HepG2 (cell line): ENCODE measurements around the gene MIDN. TPM values are rescaled to one million over a fixed set of nuclear protein-coding genes. Genes with fewer than 3 reads are reported as not detected.
A peak's percentile ranks its signal among the peaks of the same experiment; 100 is the strongest.
"Not testable (repeated sequence)": the region's sequence is repeated elsewhere in the genome, so short reads cannot be mapped to it uniquely, and the experiment has no call there.

ENCODE experiments used
- AKAP8 ChIP-seq: sonication (generic); formaldehyde crosslinking; IDR thresholded peaks from 2 replicates; pipeline ENCODE4 v1.5.1; 2020; ENCODE audit warnings: mild to moderate bottlenecking, missing genetic modification reagents
- ESRRA ChIP-seq: sonication (generic); formaldehyde crosslinking; IDR thresholded peaks from 2 replicates; pipeline ENCODE4 v1.5.1; 2020; ENCODE audit warnings: mild to moderate bottlenecking, low read depth, missing genetic modification reagents
- LCORL ChIP-seq, 2 experiments: fragments of 450-650 bp in 1 of 2; sonication (generic) in 1 of 2; formaldehyde crosslinking in 1 of 2; IDR thresholded peaks; 2 replicates each; pipeline versions ENCODE4 v1.5.0 to v1.6.1; 2017 to 2020; ENCODE audit warnings: antibody characterized with exemption in 1 of 2, missing genetic modification reagents in 1 of 2
- NFAT5 ChIP-seq: sonication (generic); formaldehyde crosslinking; IDR thresholded peaks from 2 replicates; pipeline ENCODE4 v1.4.0; 2020; ENCODE audit warnings: missing genetic modification reagents
- NFKBIZ ChIP-seq: IDR thresholded peaks from 2 replicates; pipeline ENCODE4 v1.6.1; 2018; ENCODE audit warnings: missing genetic modification reagents, missing compliant biosample characterization
- NONO ChIP-seq, 2 experiments: fragments of 450-650 bp in 1 of 2; sonication (generic) in 1 of 2; formaldehyde crosslinking in 1 of 2; IDR thresholded peaks in 1 of 2; conservative IDR thresholded peaks in 1 of 2; 2 replicates each; pipeline versions ENCODE4 v1.6.1 to v1.8.0; 2017 to 2022; ENCODE audit warnings: mild to moderate bottlenecking in 1 of 2, missing genetic modification reagents in 1 of 2, moderate library complexity in 1 of 2
- PATZ1 ChIP-seq: sonication (generic); formaldehyde crosslinking; IDR thresholded peaks from 2 replicates; pipeline ENCODE4 v1.4.0; 2020; ENCODE audit warnings: missing genetic modification reagents
- RARA ChIP-seq: IDR thresholded peaks from 2 replicates; pipeline ENCODE4 v1.6.1; 2016; ENCODE audit warnings: missing genetic modification reagents, missing compliant biosample characterization
- RXRA ChIP-seq: sonication (generic); formaldehyde crosslinking; IDR thresholded peaks from 2 replicates; pipeline ENCODE4 v1.5.1; 2020; ENCODE audit warnings: missing genetic modification reagents
- SP5 ChIP-seq: IDR thresholded peaks from 2 replicates; pipeline ENCODE4 v1.6.1; 2016; ENCODE audit warnings: low read depth, borderline replicate concordance
- THAP11 ChIP-seq: IDR thresholded peaks from 2 replicates; pipeline ENCODE4 v1.6.1; 2016; ENCODE audit warnings: missing biosample characterization, missing genetic modification reagents
- ZFP37 ChIP-seq: sonication (generic); formaldehyde crosslinking; IDR thresholded peaks from 2 replicates; pipeline ENCODE4 v1.4.0; 2020; ENCODE audit warnings: missing genetic modification reagents, borderline replicate concordance
- ZFP91 ChIP-seq: sonication (generic); formaldehyde crosslinking; IDR thresholded peaks from 2 replicates; pipeline ENCODE4 v1.9.0; 2022; ENCODE audit warnings: missing genetic modification reagents, mild to moderate bottlenecking, borderline replicate concordance
- ZFY ChIP-seq: sonication (generic); formaldehyde crosslinking; IDR thresholded peaks from 2 replicates; pipeline ENCODE4 v1.4.0; 2020; ENCODE audit warnings: missing genetic modification reagents
- polyA plus RNA-seq, 8 experiments: library from polyadenylated mRNA; depleted of rRNA in 3 of 8; stranded (reverse) in 7 of 8; unstranded in 1 of 8; fragments of >200 nt; fragmentation: Illumina TruSeq in 4 of 8; extraction: Trizol in 4 of 8; gene quantifications; 2 replicates each; pipeline versions ENCODE4 v1.2.1 to v1.2.3, GENCODE V29; 2011 to 2016; ENCODE audit warnings: low read depth in 4 of 8, missing spikeins in 1 of 8, mixed read lengths in 1 of 8; ENCODE audit not compliant: insufficient read depth in 1 of 8
- total RNA-seq, 5 experiments: library from RNA; depleted of rRNA; stranded (reverse); fragments of >200 nt; fragmentation: Illumina TruSeq; extraction: Trizol; gene quantifications; 2 replicates each; pipeline ENCODE4 v1.2.3, GENCODE V29; 2016; ENCODE audit warnings: low read depth in 1 of 5
- TF ChIP-seq, protein P1 (sequence below): sonication (generic); formaldehyde crosslinking; IDR thresholded peaks from 2 replicates; pipeline ENCODE4 v1.4.0; 2020; ENCODE audit warnings: missing genetic modification reagents

The MIDN gene
- total and polyA plus RNA-seq, 2 of the 13 experiments (the other 11 are each of a cell fraction or from before 2014, with no cell fraction given) = 8.4 to 18.0 TPM

- TF ChIP-seq NONO, LCORL (IDR thresholded peaks at IDR 0.05): not testable (repeated sequence)
- TF ChIP-seq NONO (CRISPR knock-in tag; conservative IDR thresholded peaks at IDR 0.05) (peak; percentile 51; the same call in 1 of the 2 replicates), THAP11 (CRISPR knock-in tag) (peak; percentile 23; the same call in 1 of the 2 replicates), NFKBIZ (CRISPR knock-in tag) (0 out of 2 replicates have a peak, but pooled peaks have one; percentile 11), ZFP91 (CRISPR knock-in tag) (peak; percentile 70; the same call in 1 of the 2 replicates), ZFY (CRISPR knock-in tag) (0 out of 2 replicates have a peak, but pooled peaks have one; percentile 1), SP5 (CRISPR knock-in tag) (peak; percentile 67; the same call in 1 of the 2 replicates), RXRA (CRISPR knock-in tag) (peak; percentile 45), ZFP37 (CRISPR knock-in tag) (0 out of 2 replicates have a peak, but pooled peaks have one; percentile 25), ESRRA (CRISPR knock-in tag) (peak; percentile 67), NFAT5 (0 out of 2 replicates have a peak, but pooled peaks have one; percentile 53), LCORL (CRISPR knock-in tag; IDR thresholded peaks at IDR 0.05) (peak; percentile 89), AKAP8 (CRISPR knock-in tag) (peak; percentile 92; the same call in 1 of the 2 replicates), RARA (CRISPR knock-in tag) (peak; percentile 73), PATZ1 (peak; percentile 95)
- TF ChIP-seq, protein P1, sequence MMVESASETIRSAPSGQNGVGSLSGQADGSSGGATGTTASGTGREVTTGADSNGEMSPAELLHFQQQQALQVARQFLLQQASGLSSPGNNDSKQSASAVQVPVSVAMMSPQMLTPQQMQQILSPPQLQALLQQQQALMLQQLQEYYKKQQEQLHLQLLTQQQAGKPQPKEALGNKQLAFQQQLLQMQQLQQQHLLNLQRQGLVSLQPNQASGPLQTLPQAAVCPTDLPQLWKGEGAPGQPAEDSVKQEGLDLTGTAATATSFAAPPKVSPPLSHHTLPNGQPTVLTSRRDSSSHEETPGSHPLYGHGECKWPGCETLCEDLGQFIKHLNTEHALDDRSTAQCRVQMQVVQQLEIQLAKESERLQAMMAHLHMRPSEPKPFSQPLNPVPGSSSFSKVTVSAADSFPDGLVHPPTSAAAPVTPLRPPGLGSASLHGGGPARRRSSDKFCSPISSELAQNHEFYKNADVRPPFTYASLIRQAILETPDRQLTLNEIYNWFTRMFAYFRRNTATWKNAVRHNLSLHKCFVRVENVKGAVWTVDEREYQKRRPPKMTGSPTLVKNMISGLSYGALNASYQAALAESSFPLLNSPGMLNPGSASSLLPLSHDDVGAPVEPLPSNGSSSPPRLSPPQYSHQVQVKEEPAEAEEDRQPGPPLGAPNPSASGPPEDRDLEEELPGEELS = peak; percentile 50; the same call in 1 of the 2 replicates
Measured at GRCh38 chr19:1246265-1247087, 1.9 kb upstream of the MIDN start (continued).
